Mesodermal cell (in vitro differentiated cells): ENCODE results near the gene FAM83D.

Experiments used
- H3K27ac ChIP-seq: 2 replicates; pipeline ENCODE4 v1.7.0; 2013; ENCODE audit warnings: mild to moderate bottlenecking, low read depth, low read length, moderate library complexity; ENCODE audit not compliant: severe bottlenecking
- H3K36me3 ChIP-seq: 2 replicates; pipeline ENCODE4 v1.7.1; 2013; ENCODE audit warnings: mild to moderate bottlenecking, low read length, moderate library complexity; ENCODE audit not compliant: control insufficient read depth, insufficient read depth
- H3K4me1 ChIP-seq: one replicate; pipeline ENCODE4 v1.7.1; 2013; ENCODE audit warnings: mild to moderate bottlenecking, low read length; ENCODE audit not compliant: insufficient read depth, control insufficient read depth, poor library complexity, severe bottlenecking
- H3K4me3 ChIP-seq: 2 replicates; pipeline ENCODE4 v1.7.0; 2013; ENCODE audit warnings: low read length, control low read depth, mild to moderate bottlenecking; ENCODE audit not compliant: insufficient read depth, poor library complexity, severe bottlenecking; ENCODE audit errors: extremely low read depth
- H3K9me3 ChIP-seq: 2 replicates; pipeline ENCODE4 v1.7.1; 2013; ENCODE audit warnings: mild to moderate bottlenecking, low read length, moderate library complexity; ENCODE audit not compliant: control insufficient read depth
- WGBS, 2 experiments: methylation state at CpG; one replicate each; pipeline ENCODE4 v1.1.5; 2013; ENCODE audit warnings: missing lambda C conversion rate in 2 of 2; ENCODE audit not compliant: insufficient coverage in 2 of 2; 5-methylcytosine and 5-hydroxymethylcytosine counted together

The FAM83D gene

GRCh38 chr20:38935967-38936407 lies 9.8 kb downstream of the FAM83D start:
- Histone ChIP-seq H3K9me3 (no peaks in the 10 kb centered on the region), H3K4me1 (peaks cover 4% of the 10 kb centered on the region), H3K4me3 (no peak overlapping the region), H3K27ac (no peak overlapping the region), H3K36me3 (peaks cover 27% of the 10 kb centered on the region)
- WGBS, 2 experiments, result 94 to 96% methylated on average over 3 to 5 of the region's 5 CpGs

DNA sequence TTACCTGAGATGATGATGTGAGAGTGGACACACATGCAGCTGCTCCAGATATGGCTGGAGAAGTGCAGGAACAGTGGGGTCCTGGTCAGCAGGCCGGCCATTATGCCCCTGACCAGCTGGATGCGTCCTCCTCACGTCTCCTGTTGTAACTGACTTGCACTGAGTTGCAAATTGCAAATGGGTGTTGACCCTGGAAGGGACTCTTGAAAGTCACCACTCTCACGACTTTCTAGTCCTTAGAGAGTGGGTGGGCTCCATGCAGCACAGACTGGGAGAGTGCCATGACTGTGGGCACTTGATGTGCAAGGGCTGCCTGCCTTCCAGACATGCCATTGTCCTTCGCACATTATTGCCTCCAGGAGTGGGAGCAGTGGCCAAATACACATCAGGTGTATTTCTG lies 10.8 kb downstream of the FAM83D start:
- H3K9me3 ChIP-seq, result no peaks in the 10 kb centered on the region
- WGBS, 2 experiments, result 96 to 98% methylated on average over 5 of the region's 5 CpGs
- peaks cover 4% of the 10 kb centered on the region for H3K4me1 ChIP-seq

GRCh38 chr20:38937978-38938473 lies 11.8 kb downstream of the FAM83D start:
- H3K4me3 ChIP-seq, result no peak overlapping the region
- WGBS, 2 experiments, result 96 to 100% methylated on average over 3 to 5 of the region's 7 CpGs
- H3K9me3 ChIP-seq, result no peaks in the 10 kb centered on the region
- peaks cover 47% of the 10 kb centered on the region for H3K36me3 ChIP-seq
- H3K27ac ChIP-seq, result no peak overlapping the region
- peaks cover under 1% of the 10 kb centered on the region for H3K4me1 ChIP-seq

More for the DNA sequence above, 10.8 kb downstream of the FAM83D start:
- no peak overlapping the region for H3K27ac ChIP-seq
- peaks cover 37% of the 10 kb centered on the region for H3K36me3 ChIP-seq
- H3K4me3 ChIP-seq, result no peak overlapping the region

DNA sequence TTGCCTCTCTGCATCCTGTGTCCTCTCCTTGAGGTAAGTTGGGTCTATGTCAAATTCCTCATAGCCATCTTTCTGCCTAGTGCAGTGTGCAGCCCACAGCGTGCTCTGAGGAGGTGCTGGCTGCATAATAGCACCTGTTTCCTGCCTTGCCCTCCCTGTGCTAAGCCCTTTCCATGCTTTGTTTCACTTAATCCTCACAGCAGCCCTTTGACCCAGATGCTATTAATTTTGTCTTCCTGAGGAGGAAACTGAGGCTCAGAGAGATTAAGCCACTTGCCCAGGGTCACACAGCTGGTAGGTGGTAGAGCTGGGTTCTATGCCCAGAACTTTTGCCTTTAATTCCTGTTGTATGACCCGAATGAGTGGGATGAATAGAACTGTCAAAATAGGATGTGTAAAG lies 13.5 kb downstream of the FAM83D start:
- Histone ChIP-seq H3K36me3 (peaks cover 58% of the 10 kb centered on the region), H3K27ac (no peak overlapping the region), H3K4me3 (no peak overlapping the region), H3K9me3 (no peaks in the 10 kb centered on the region), H3K4me1 (no peaks in the 10 kb centered on the region)
- WGBS, 2 experiments, result 100% methylated on average over 1 to 2 of the region's 2 CpGs

DNA sequence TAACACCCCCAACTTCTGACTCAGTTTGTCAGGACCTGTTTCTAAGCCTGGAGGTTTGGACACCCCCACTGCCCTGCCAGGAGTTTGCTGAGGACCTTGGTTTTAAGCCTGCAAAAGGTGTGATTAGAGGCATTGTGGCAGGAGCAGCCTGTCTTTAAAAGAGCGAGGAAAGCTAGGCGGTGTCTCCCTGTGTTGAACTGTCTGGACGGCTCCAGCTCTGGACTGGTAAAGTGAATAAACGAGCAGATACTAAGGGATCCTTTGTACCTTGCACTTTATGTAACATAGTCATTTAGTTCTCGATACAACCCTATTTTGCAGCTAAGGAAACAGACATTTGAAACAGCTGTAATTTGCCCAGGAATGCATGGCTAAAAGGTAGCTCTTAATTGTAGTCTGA lies 14.4 kb downstream of the FAM83D start:
- no peaks in the 10 kb centered on the region for H3K4me1 ChIP-seq
- 87 to 97% methylated on average over 5 of the region's 5 CpGs for WGBS, 2 experiments

DNA sequence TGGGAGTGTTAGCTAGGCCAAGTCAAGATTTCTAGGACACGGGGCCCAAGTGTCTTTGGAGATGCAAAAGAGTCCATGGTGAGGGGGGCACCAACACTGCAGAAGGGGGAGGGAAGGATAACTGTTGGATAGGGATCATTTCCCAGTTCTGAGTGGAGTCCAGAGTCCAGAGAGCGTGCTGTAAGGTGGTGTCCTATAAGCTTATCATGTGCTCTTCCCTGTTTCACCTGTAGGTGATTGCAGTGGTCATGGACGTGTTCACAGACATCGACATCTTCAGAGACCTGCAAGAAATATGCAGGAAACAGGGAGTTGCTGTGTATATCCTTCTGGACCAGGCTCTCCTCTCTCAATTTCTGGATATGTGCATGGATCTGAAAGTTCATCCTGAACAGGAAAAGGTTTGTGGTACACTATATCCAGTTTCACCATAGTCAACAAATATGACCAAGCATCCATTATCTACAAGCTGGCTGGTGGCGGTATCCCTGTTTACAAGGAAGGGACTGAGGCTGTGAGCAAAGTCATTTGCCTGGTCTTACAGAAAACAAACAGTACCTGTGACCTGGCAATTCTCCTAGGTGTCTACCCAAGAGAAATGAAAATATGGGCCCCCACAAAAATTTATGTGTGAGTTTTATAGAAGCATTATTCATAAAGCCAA lies 15.6 kb downstream of the FAM83D start:
- Histone ChIP-seq H3K4me1 (no peaks in the 10 kb centered on the region), H3K36me3 (peaks cover 74% of the 10 kb centered on the region), H3K9me3 (no peaks in the 10 kb centered on the region), H3K4me3 (no peak overlapping the region), H3K27ac (no peak overlapping the region)
- WGBS, 2 experiments, result 97 to 98% methylated on average over 5 of the region's 5 CpGs

More for the DNA sequence above, 14.4 kb downstream of the FAM83D start:
- H3K27ac ChIP-seq, result no peak overlapping the region
- peaks cover 62% of the 10 kb centered on the region for H3K36me3 ChIP-seq
- H3K4me3 ChIP-seq, result no peak overlapping the region
- H3K9me3 ChIP-seq, result no peaks in the 10 kb centered on the region

- no peaks in the 10 kb centered on the region for H3K4me1 ChIP-seq
Measured at GRCh38 chr20:38945012-38945411, 18.8 kb downstream of the FAM83D start.

GRCh38 chr20:38946836-38947235 lies 20.6 kb downstream of the FAM83D start:
- Histone ChIP-seq H3K4me1 (no peaks in the 10 kb centered on the region), H3K4me3 (no peak overlapping the region), H3K27ac (no peak overlapping the region), H3K36me3 (peaks cover 85% of the 10 kb centered on the region), H3K9me3 (no peaks in the 10 kb centered on the region)
- WGBS, 2 experiments, result 80% methylated on average over 1 of the region's 3 CpGs; no CpG with 5 or more reads in 1 of the 2 experiments

More at GRCh38 chr20:38945012-38945411, 18.8 kb downstream of the FAM83D start:
- no peaks in the 10 kb centered on the region for H3K9me3 ChIP-seq
- H3K36me3 ChIP-seq, result peaks cover 84% of the 10 kb centered on the region
- H3K27ac ChIP-seq, result no peak overlapping the region
- no peak overlapping the region for H3K4me3 ChIP-seq
- no CpG with 5 or more reads among the region's 3 CpGs for WGBS, 2 experiments

DNA sequence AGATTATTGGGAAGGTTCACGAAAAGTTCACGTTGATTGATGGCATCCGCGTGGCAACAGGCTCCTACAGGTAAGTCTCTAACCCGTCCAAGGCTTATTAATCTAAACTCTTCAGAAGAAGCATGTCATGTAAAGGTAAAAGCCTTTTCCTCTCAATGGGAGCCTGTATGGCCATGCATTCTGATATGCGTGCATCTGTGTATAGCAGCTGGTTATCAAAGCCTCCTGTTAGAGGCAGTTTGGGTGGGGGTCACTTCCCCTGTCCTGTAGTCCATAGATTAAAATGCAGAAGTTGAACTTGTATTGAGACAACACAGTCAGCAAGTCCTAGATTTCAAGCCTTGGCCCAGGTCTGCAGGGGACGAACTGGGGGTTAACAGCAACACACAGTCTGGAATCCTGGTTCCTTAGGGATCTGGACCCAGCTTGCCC lies 21.7 kb downstream of the FAM83D start:
- 96 to 100% methylated on average over 6 to 7 of the region's 7 CpGs for WGBS, 2 experiments
- Histone ChIP-seq H3K36me3 (peaks cover 85% of the 10 kb centered on the region), H3K4me1 (no peaks in the 10 kb centered on the region), H3K9me3 (no peaks in the 10 kb centered on the region), H3K4me3 (no peak overlapping the region), H3K27ac (no peak overlapping the region)

GRCh38 chr20:38950254-38950653 lies 24.0 kb downstream of the FAM83D start:
- Histone ChIP-seq H3K36me3 (peaks cover 88% of the 10 kb centered on the region), H3K27ac (no peak overlapping the region), H3K4me3 (no peak overlapping the region), H3K4me1 (no peaks in the 10 kb centered on the region), H3K9me3 (no peaks in the 10 kb centered on the region)
- 100% methylated on average over 2 of the region's 2 CpGs for WGBS, 2 experiments

- H3K27ac ChIP-seq, result no peak overlapping the region
- no peaks in the 10 kb centered on the region for H3K9me3 ChIP-seq
- H3K4me3 ChIP-seq, result no peak overlapping the region
- H3K4me1 ChIP-seq, result no peaks in the 10 kb centered on the region
- 96 to 100% methylated on average over 3 to 9 of the region's 9 CpGs for WGBS, 2 experiments
- H3K36me3 ChIP-seq, result peaks cover 79% of the 10 kb centered on the region
Measured at GRCh38 chr20:38951611-38952010, 25.4 kb downstream of the FAM83D start.
